MV-4-11 (cell line): ENCODE measurements around the gene RIMS1.
"Not testable (repeated sequence)": the region's sequence is repeated elsewhere in the genome, so short reads cannot be mapped to it uniquely, and the experiment has no call there.

ENCODE experiments used
- DNase-seq: peaks from one replicate; lab custom pipeline; 2025; lab: John Stamatoyannopoulos, UW

RIMS1 gene

DNA sequence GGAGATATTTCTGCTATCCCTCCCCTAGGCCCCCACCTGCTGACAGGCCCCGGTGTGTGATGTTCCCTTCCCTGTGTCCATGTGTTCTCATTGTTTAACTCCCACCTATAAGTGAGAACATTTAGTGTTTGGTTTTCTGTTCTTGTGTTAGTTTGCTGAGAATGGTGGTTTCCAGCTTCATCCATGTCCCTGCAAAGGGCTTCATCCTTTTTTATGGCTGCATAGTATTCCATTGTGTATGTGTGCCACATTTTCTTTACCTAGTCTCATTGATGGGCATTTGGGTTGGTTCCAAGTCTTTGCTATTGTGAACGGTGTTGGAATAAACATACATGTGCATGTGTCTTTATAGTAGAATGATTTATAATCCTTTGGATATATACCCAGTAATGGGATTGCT, 448.9 kb downstream of the RIMS1 start:
- DNase-seq = not testable (repeated sequence)

DNA sequence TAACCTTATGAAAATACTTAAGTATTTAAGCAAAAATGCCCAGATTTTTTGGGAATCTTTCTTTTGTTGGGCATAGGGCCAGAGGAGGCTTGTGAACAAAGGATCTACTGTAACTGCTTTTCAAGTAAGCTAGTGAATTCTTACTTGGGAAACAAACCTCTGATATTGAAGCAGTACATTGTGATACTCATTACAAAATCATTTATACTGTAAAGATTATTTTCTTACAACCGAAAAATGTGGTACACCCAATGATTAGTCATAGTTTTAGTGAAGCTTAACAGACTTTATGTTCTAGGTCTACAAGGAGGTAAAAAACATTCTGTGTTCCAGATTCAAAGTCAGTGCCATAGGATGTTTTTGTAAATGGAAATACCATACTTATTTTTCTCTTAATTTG, 462.6 kb downstream of the RIMS1 start:
- DNase-seq = no peak

DNA sequence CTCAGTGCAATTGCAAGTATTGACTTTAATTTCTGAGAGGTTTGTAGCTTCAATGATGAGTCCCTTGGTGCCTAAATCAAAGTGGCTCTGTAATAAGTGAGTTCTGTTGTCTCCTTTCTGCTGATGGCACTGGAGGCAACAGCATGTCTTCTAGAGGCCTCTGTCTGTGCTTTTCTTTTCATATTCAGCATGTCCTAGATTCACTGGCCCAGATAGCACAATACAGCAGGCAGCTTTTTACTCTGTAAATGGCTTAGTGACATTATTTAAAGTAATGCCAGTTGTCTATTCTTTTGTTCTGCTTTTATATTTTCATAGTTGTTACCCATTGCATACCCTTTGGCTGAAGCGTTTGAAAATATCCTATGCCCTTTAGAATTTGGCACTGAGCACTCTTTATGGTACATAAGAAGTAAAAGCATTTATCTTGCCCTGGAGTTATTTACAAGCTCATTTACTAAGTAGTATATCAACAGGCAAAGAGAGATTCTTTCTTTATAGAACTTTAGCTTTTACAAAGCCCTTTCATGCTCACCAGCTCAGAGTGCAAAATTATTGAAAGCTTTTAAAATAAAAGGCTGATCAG, 464.0 kb downstream of the RIMS1 start:
- no peak for DNase-seq

DNA sequence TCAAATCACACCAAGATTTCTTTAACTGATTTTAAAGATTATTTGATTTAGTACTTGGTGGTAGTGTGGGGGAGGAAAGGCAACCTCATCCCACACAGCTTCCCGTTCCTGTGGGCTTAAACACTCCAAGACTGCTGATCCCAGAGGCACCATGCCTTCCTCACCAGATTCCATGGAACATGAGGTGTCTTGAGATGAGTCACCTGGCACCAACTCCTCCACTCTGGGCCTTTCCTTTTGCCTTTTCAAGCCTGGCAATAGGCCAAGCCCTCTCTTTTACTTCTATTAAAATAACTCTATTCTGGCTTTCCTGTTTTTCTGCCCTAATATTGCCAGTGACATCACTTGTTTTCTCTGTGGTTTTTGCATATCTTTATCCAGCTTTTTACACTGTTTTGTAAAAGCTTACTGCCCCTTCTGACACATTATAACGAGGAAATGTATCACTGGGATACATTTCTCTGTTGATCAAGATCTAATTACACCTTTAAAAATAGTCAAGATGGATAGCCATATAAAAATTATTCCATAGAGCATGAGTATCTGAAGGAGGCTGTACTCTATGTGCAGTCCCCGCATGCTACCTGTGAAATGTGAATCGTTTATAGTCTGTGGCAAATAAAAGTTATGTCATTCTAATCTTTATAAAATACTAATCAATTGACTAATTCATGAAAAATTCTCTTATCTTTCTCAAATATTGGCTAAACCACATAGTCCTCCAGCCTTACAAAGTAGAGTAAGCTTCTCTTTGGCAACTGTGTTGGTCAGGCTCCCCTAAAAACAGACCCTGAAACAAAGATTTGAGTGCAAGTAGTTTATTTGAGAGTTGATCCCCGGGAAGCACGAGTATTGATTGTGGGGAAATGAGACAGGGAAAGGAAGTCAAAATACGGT, 477.7 kb downstream of the RIMS1 start:
- DNase-seq = no peak

DNA sequence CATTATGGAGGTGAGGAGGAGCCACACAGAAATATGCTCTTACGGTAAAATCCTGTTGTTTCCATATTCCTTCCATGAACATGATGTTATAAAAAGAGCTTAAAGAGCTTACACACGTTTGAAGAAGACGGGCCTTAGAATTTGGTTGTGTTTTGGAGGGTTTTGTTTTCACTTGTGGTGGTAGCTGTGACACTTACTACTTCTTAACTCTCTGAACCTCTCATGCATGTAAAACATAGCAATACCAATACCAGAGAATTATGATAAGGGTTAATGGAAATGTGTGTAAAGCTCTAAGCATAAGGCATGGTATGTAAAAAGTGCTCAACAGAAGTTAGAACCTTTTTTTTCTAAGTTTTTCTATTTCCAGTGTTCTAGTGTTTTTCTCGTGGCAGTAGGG, 479.4 kb downstream of the RIMS1 start:
- DNase-seq = no peak

DNA sequence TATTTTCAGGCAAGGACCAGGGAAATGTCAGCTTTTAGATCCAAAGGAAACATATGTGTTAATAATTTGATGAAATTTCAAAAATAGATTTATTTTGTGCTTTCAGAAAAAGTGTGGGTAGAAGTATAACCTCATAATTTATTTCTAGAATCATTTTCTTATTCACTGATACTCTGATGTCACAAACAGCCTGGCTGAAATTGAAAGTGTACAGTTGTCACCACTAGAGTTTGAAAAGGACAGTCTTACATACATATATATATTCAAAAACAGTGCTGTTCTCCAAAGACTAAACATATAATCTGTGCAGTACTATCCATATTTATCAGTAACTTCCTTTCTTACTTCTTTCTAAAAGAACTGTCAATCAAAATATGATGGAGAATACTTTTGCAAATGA, 481.1 kb downstream of the RIMS1 start:
- no peak for DNase-seq

DNA sequence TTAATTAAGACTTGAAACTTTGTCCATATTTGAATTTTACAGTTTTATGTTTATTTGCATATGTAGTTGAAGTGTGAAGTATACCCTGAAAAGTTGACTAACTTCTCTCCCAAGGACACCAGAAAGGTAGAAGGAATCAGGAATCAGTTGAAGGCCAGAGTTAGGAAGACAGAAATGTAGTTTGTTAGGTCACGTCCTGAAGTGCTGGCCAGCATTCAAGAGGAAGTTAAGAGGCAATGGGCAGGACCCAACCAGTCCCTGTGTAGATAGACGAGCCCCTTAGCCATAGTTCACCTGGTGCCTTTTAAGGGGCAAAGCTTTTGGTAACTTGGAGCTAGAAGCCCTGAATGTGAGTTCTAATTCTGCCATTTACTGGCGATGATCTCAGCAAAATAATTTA, 485.1 kb downstream of the RIMS1 start:
- DNase-seq = no peak

DNA sequence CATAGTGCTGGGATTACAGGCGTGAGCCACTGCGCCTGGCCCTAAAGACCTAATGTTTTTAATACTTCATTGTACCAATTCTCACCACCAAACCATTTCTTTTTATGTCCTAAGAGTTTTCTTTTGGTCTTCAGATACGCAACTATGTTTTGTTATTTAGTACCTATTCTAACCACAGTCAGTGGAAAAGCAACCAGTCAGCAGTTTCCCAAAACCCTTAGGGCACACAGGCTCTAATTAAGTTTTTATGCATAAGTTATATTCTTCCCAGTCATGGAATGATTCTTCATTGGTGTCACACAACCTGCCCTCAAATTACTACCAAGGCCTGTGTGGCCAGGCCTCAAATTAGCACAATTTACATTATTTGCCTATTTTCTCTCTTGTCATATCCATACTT, 487.8 kb downstream of the RIMS1 start:
- DNase-seq = no peak

DNA sequence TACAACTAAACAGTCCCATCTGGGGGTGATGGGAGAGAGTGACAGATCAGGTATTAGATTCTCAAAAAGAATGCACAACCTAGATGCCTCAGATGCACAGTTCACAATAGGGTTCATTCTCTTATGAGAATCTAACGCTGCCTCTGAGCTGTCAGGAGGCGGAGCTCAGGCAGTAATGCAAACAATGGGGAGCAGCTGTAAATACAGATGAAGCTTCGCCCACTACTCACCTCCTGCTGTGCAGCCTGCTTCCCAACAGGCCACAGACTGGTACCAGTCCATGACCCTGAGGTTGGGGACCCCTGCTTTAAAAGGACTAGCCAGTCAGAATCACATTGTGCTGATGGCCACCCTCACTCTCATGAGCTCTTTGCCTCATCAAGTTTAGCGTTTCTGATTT, 488.5 kb downstream of the RIMS1 start:
- no peak for DNase-seq

DNA sequence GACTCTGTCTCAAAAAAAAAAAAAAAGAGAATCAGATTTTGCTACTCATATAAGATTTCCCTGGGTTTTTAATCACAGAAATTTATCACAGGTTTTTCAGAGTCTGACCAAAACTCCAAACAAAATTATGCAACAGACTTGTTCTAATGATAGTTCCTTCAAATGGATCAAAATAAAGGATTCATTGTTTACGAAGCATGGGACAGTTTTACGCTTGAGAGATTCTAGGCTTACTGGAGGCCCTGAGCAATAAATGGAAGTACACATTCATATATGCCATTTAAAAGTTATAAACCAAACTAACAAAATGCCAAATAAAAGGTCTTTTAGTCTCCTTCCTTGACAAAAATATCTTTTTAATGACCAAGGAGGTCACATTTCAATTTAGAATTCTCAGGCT, 490.4 kb downstream of the RIMS1 start:
- DNase-seq = no peak

DNA sequence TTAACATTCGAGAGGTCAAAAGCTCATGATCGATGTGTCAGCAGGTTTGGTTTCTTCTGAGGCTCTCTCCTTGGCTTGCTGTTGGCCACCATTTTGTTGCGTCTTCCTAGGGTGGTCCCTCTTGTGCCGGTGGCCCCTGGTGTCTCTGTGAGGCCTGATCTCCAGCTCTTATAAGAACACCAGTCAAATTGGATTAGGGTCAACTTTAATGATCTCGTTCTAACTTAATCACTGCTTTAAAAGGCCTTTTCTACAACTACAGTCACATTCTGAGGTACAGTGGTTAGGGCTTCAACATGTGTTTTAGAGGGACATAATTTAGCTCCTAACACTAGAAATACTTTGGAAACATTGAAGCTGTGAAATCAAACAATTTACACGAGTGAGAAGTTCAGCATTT, 494.7 kb downstream of the RIMS1 start:
- DNase-seq = no peak

DNA sequence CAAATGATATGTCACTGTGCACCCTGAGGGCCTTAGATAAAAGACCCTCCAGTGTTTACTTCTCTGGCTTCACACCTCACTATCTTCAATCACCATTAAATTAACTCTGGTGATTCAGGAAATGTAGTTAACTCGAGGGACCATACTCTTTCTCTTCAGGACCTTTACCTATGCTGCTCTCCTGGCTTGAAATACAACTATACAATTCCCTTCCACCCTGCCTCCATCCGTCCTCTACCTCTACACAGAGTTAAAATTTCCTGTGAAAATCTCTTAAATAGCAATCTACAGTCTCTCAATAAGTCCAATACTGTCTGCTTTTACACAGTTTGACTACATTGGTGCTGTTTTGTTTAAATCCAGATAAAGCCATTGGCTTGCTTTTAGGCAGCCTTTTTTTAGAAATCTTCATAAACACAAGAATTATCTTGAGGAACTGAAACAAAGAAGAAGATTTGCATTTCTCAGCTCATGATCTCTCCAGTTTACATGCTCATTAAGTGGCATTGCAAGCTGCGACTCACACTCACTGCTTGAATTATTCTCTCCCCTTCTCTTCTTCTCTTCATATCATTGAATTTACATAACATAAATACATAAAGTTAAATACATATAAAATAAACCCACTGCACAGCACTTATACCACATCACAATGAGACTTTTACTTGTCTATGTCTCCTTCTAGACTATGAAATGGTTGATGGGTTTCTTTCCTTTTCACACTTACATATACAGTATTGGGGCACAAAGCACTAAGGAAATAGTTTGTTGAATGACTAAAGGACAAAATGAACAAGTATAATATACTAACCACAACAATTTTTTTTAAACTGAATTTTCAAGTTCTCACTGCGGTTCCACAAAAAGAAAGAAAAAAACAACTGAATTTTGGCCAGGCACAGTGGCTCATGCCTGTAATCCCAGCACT, 496.5 kb downstream of the RIMS1 start:
- peak; percentile 35 for DNase-seq

DNA sequence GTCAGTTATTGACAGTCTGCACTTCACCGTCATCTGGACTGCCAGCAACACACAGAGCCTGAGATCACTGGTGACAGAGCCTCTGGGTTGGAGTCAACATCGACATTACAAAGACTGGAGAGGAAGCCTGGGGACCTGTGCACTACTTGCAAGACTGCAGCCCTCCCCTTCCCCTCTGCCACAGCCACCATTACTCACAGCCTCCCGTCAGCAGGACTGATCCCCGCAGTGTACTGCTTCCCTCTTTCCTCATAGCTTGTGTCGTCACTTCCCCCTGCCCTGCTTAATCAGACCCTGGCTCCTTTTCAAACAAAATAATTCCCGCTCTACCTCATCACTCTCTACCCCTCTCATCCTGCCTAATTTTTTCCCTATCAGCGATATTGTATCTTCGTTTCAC, 500.0 kb downstream of the RIMS1 start:
- DNase-seq = peak; percentile 45

DNA sequence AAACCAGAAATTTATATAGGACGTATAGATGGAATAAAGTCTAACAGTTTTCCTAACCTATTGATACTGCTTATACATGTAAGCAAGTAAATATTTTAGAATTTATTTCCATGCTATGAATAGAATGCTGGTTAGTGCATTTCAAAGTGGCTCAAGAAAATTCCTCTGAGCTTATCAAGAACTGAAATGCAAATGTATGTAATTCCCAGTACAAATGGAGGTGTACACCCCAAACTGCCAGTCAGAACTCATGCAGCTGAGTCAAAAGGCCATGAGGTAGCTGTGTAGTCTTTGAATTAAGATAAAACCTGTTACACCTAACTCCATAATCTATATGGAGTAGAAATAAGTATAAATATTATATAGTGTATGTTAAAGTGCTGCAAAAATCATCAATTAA, 503.3 kb downstream of the RIMS1 start:
- DNase-seq = no peak

DNA sequence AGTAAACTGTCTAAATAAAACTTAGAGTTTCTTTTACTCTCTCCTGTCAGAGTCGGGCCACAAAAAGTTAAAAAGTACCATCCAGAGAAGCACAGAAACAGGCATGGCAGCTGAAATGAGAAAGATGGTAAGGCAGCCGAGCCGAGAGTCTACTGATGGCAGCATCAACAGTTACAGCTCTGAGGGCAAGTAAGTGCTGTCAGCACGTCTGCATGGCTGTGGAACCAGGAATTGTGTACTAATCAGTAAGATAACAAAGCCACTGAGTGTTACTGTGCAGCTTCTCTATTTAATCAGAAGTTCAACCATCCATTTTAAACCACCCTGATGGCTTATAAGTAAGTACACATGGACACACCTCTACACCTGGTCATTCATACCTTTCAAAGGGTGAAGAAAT, 504.2 kb downstream of the RIMS1 start:
- DNase-seq = no peak

DNA sequence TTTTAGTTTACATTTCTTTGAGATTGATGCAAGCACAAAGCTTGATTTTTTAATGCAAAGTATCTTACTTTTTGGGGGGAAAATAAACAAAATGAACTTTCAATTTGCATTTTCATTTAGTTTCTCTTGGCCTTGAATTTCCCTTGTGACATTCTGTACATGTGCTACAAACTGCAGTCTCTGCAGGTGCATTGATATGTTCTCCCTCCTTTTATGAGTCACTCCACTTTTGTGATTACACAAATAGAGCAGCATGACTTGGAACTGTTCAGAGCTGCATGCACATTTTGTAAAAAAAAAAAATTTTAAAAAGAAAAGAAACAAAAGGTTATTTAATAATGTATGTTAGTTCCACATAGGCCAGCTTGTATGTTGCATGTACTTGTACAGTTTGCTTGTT, 515.5 kb downstream of the RIMS1 start:
- no peak for DNase-seq

DNA sequence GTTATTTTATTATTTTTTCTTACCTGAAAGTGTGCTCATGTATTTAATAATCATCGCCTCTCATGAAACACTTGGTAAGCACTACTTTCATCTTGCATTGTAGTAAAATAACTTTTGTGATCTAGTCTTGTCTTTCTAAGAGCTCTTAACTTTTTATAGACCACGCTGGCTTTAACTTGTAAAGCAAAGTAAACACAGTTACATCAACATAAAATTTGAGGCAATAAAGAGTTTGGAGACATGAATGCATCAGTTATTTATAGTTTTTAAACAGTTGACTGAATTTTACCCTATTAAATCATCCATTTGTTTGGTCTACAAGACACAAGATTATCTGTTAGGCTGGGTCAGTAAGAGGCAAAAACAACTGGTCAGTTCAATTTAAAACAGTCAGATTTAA, 517.1 kb downstream of the RIMS1 start:
- DNase-seq = no peak

DNA sequence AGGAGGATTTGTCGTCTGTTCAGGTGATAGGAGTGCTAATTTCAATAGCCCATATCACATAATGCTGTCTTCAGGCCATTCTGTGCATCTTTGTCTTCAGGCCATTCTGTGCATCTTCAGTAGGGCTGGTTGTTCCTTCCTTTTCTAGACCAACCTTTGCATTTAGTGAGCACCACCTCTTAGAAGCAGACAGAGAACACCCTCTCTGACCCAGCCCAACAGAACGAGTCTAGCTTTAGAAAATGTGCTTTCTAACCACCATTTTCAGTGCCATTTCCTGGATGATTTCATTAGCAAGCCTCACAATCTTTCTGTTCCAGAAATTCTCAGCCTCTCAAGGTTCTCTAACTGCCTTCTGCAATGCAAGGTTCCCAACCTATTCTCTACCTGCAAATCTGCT, 520.2 kb downstream of the RIMS1 start:
- no peak for DNase-seq

DNA sequence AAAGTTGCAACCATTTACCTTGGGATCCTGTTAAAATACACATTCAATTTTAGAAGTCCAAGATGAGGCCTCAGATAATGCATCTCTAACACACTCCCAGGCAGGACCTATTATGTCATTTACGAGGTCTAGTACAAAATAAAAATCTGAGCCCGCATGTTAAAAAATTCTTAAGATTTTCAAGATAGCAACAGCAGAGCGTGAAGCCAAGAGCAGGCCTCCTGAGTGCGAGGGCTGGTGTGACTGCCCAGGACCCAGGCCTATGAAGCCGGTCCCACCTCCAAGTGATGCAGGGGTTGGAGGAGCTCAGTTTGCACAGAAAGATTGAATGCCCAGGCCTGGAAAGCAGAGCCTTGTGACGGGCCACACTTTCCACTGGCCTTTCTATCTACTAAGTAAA, 524.4 kb downstream of the RIMS1 start:
- DNase-seq = no peak

DNA sequence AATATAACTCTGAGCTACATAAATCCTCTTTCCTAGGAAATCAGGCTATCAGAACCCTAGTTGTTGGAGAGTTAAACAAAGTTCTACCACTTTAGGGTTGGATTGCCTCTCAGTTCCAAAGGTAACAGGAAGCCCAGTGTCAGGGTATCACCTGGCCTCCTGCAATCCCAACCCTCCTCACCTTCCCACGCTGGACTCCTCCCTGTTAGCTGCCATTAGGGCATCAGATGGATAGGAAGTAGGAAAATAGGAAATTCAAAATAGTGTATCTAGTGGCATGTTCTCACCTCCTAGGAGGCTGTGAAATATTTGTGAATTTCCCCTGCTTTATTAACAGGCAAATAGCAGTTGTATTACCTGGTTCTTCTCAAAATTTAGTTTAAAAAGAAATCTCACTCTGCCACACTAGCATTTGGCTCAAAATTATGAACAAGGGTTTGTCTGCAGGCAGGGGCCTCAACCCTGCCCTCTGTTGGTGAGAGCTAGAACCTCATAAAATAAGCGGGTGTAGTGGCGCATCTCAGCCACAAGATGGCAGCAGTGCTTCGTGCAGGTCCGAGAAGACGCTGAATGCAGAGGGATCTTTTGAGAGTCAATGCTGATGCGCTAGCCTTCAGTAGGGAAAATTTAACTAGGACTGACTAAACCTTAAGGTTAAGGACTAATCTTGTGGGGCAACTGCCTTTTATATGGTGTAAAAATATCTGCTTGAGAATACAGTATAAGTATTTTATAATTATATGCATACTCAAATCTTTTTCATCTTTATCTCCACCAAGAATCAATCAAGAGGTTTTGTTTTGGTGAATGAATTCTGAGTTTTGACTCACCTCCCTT, 525.7 kb downstream of the RIMS1 start:
- DNase-seq = peak; percentile 50

DNA sequence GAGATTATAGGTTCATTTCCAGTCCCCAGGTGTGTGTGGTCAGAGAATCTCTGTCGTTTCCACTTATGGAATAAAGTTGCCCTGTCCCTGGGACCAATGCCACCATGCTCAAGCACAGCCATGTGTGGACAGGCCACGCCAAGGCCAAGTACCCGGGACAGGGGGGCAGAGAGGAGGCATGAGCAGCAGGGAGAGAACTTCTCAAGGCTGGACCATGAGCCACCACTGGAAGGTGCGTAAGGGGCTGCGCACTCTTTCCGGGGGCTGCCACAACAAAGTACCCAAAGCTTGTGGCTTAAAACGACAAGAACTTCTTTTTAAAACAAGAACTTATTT, 526.3 kb downstream of the RIMS1 start:
- no peak for DNase-seq

DNA sequence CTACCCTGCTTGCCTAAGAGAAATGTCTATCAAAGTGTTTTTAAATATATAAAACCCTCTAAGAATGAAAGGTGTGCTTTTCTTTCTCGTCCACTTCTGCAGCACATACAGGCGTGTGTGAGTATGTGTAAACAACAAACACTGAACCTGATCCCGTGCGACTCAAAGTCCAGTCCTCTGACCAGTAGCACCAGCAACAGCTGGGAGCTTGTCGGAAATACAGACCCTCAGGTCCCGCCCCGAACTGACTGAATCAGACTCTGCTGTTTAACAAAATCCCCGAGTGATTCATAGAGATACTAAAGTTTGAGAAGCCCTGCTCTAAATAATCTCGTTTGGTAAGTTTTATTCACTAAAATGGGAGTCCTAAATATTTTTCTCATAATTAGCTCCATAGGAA, 527.5 kb downstream of the RIMS1 start:
- DNase-seq = no peak
